Renal cortical epithelial cell (primary cell): ENCODE results near the gene MIA2. TPM values are rescaled to one million over a fixed set of nuclear protein-coding genes. Genes with fewer than 3 reads are reported as not detected.
A peak's percentile ranks its signal among the peaks of the same experiment; 100 is the strongest.
"Not testable (repeated sequence)": the region's sequence is repeated elsewhere in the genome, so short reads cannot be mapped to it uniquely, and the experiment has no call there.

Experiments
- DNase-seq: peaks from one replicate; pipeline ENCODE4 v3.0.0-alpha.2; 2011; ENCODE audit warnings: low read depth
- total RNA-seq: library from RNA; depleted of rRNA; stranded (reverse); fragments of >200 nt; gene quantifications from 2 replicates; pipeline ENCODE4 v1.2.3, GENCODE V29; 2014

The MIA2 gene
- total RNA-seq, 1 donor from 2014 or later: 81.8 TPM

- not testable (repeated sequence) for DNase-seq
Measured at GRCh38 chr14:39341126-39341525, 107.4 kb downstream of the MIA2 start.

DNA sequence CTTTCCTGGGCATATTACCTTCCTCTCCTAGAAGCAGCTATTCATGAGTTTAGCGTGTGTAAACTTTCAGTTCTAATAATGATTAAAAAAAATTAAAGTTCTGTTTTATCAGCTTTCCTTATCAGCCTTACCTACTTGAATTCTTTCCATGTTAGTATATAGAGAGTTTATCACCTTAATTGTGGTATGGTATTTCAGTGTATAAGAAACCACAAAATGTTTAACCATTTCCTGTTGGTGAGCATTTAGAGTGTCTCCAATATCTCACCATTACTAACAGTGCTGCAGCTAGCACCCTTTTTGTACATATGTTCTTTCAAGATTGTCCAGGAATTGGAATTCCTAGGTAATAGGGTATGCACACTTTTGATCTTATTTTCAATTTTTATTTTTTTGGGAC is 109.1 kb downstream of the MIA2 start:
- DNase-seq: no peak

DNA sequence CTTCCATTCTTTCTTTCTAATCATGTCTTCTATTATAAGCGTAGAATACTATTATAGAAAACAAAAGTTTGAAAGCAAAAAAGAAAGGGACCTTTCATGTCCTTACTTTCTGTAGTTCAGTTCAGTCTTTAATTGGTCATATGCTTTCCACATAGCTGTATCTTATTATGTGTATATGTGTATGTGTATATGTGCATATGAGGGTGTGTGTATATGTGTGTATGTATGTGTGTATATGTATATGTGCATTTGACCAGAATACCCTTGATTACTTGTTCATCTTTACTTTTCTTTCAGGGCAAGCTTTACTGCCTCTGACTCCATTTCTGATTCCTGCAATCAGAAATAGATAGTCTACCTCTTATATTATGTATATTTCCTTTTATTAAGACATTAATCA is 109.9 kb downstream of the MIA2 start:
- no peak for DNase-seq

GRCh38 chr14:39350866-39351265 is 117.2 kb downstream of the MIA2 start:
- no peak for DNase-seq

- DNase-seq: no peak
Measured at GRCh38 chr14:39351708-39352107, 118.0 kb downstream of the MIA2 start.

DNA sequence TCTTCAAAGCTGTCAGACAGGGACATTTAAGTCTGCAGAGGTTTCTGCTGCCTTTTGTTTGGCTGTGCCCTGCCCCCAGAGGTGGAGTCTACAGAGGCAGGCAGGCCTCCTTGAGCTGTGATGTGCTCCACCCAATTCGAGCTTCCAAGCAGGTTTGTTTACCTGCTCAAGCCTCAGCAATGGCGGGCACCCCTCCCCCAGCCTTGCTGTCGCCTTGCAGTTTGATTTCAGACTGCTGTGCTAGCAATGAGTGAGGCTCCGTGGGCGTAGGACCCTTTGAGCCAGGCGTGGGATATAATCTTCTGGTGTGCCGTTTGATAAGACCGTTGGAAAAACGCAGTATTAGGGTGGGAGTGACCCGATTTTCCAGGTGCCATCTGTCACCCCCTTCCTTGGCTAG is 125.4 kb downstream of the MIA2 start:
- DNase-seq: not testable (repeated sequence)

DNA sequence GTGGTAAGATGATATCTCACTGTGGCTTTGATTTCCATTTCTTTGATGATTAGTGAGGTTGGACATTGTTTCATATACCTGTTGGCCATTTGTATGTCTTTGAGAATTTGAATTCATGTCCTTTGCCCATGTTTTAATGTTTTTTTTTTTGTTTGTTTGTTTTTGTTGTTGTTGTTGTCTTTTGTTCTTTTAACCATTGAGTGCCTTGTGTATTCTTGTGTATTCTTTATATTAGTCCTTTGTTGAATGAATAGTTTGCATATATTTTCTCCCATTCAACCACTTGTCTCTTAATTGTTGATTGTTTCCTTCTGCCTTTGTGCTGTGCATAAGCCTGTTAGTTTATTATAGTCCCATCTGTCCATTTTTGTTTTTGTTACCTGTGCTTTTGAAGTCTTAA is 126.6 kb downstream of the MIA2 start:
- no peak for DNase-seq

DNA sequence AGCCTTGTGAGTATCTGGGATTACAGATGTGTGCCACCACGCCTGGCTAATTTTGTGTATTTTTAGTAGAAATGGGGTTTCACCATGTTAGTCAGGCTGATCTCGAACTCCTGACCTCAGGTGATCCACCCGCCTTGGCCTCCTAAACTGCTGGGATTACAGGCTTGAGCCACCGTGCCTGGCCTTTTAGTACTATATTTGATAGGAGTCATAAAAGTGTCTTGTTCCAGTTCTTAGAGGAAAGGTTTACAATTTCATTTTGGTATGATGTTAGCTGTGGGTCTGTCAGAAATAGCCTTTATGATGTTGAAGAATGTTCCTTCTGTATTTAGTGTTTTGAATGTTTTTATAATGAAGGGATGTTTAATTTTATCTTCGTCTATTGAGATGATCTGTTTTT is 127.8 kb downstream of the MIA2 start:
- DNase-seq: not testable (repeated sequence)

DNA sequence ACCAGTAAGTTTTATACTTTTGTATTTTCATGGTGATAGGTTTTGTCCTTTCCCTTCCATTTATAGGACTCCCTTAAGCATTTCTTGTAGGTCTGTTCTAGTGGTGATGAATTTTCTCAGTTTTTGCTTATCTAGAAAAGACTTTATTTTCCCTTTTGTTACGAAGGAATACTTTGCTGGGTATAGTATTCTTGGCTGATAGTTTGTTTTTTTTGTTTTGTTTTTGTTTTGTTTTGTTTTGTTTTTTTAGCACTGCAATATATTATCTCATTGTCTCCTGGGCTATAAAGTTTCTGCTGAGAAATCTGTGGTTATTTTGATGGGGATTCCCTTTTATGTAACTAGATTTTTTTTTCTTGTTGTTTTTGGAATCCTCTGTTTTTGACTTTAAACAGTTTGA is 130.8 kb downstream of the MIA2 start:
- no peak for DNase-seq

DNA sequence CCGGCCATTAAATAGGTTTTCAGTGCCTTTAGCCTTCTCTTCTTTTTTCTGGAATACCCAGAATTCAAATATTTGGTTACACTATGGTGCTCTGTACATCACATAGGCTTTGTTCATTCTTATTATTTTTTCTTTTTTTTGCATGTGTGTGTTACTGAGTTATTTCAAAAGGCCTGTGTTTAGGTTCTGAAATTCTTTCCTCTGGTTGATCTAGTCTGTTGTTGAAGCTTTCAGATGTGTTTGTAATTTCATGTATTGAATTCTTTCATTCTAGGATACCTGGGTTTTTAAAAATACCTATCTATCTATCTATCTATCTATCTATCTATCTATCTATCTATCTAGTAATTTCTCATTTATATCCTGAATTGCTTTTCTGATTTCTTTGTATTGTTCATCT is 131.6 kb downstream of the MIA2 start:
- no peak for DNase-seq

- no peak for DNase-seq
Measured at GRCh38 chr14:39366460-39367386, 133.0 kb downstream of the MIA2 start.

DNA sequence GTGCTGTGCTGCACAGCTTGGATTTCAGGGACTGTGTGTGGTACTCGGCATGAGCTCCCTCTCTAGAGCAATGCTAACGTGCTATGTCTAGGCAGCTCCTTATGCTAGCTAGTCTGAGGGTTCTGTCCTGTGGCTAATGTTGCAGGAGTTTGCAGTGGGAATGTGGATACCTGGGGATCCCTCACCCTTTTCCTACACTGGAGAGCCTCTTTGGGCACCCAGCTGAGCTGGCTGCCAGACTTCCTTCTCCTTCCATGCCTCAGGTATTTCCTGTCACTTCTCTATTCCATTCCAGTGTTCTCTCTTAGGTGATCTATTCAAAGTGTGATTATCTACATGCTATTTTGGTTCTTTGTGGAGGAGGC is 133.7 kb downstream of the MIA2 start:
- no peak for DNase-seq

- peak; percentile 61 for DNase-seq
Measured at GRCh38 chr14:39368261-39368959, 134.7 kb downstream of the MIA2 start.

GRCh38 chr14:39369029-39369428 is 135.3 kb downstream of the MIA2 start:
- no peak for DNase-seq

- DNase-seq: no peak
Measured at GRCh38 chr14:39370415-39370814, 136.7 kb downstream of the MIA2 start.

DNA sequence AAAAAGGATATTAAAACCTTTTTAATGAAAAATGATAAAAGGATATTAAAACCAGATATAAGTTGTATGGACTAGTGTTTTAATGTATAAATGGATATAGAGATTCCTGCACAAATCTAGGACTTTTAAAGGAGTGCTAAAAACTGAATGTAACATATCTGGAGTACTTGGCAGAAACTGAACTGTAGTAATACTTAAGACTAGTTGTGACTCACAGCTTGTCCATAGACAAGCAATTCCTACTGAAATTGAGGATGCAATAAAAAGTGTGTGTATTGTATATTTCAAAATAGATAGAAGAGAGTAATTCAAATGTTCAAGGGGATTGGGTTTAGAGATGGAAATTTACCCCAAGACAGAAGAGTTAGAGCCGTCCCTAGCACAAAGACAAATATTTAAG is 138.9 kb downstream of the MIA2 start:
- no peak for DNase-seq

DNA sequence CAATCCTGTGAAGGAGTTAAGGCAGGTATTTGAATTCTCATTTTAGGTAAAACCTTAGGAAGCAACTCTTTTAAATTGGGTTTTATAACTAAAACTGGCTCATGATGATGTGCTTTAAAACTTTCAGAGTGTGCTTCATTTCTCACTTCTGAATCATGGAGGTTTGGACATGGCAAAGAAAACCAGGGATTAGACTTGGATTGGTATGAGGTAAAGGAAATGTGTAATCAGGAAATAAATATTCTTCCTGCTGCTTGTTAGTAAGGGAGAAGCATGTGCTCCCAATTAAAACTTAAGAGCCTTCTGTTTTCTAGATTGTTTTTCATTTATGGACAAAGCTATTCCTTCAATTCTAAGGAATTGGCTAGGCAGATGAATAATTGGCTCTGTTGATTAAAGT is 141.1 kb downstream of the MIA2 start:
- peak; percentile 27 for DNase-seq

- DNase-seq: peak; percentile 10
Measured at GRCh38 chr14:39376667-39377403, 143.1 kb downstream of the MIA2 start.

DNA sequence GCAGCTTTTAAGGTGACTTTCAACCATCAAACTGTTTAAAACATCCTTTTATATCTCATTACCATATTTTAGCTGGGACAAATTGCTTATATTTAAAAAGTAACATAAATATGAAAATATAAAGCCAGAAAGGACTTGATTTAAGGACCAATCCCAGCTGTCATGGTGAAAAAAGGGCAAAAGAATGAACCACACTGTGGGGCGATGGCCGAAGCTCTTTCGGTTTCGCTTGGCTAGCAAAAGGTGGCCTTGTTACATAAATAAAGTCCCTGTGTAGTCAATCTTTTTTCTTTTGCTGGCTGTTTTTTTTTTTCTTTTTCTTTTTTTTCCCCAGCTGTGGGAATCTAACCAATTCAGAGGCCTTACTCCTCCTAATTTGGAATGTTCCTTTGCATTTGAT is 147.7 kb downstream of the MIA2 start:
- peak; percentile 22 for DNase-seq

GRCh38 chr14:39382463-39382862 is 148.7 kb downstream of the MIA2 start:
- DNase-seq: no peak

DNA sequence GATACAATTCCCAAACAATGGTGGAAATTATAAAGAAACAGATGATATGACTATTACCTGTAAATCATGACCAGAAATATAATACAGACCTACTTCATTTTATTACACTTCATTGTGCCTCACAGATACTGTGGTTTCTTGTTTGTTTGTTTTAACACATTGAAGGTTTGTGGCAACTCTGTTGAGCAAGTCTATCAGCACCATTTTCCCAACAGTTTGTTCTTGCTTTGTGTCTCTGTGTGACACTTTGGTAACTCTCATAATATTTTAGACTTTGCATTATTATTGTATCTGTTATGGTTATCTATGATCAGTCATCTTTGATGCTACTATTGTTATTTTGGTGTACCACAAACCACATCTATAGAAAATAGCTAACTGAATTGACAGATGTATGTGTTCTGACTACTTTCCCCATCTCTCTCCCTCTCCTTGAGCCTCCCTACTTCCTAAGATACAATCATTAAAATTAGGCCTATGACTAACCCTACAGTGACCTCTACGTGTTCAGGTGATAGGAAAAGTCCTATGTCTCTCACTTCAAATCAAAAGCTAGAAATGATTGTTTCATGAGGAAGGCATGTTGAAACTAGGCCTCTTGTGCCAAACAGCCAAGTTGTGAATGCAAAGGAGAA is 149.4 kb downstream of the MIA2 start:
- peak; percentile 26 for DNase-seq

- DNase-seq: no peak
Measured at GRCh38 chr14:39383741-39384140, 150.0 kb downstream of the MIA2 start.
